GM13977 (cell line): ENCODE results near the gene CAMK1D.

Experiments
- DNase-seq: peaks from one replicate; pipeline ENCODE4 v3.0.0; 2012; ENCODE audit warnings: low spot score
- CTCF ChIP-seq: IDR thresholded peaks from 2 replicates; pipeline ENCODE4 v1.5.1; 2012; ENCODE audit warnings: mild to moderate bottlenecking, control low read depth; ENCODE audit not compliant: insufficient read depth; ENCODE audit errors: extremely low read depth, missing control alignments
- in situ Hi-C: fragments of 300-500 bp; cut with MboI; formaldehyde crosslinking; loops from one replicate; pipeline ENCODE4 v1.12.0; 2022; ENCODE audit warnings: low sequenced_read_pairs, low pct_unique_long_range_greater_than_20kb, mixed read lengths, inconsistent platforms; ENCODE audit not compliant: unreplicated experiment

The CAMK1D gene

GRCh38 chr10:12797471-12798262 is 448.3 kb downstream of the CAMK1D start:
- DNase-seq: no peak
- TF ChIP-seq CTCF: no peak
- in situ Hi-C loops: no loop called here

GRCh38 chr10:12799144-12799543 is 449.8 kb downstream of the CAMK1D start:
- no peak for TF ChIP-seq CTCF
- in situ Hi-C loops: no loop called here
- DNase-seq: no peak

GRCh38 chr10:12799714-12800113 is 450.4 kb downstream of the CAMK1D start:
- DNase-seq: no peak
- no peak for TF ChIP-seq CTCF
- in situ Hi-C loops: no loop called here

- TF ChIP-seq CTCF: no peak
- in situ Hi-C loops: no loop called here
- DNase-seq: no peak
Observed at GRCh38 chr10:12800302-12800701, 451.0 kb downstream of the CAMK1D start.

- TF ChIP-seq CTCF: no peak
- in situ Hi-C loops: no loop called here
- no peak for DNase-seq
Observed at GRCh38 chr10:12801214-12802087, 452.1 kb downstream of the CAMK1D start.

GRCh38 chr10:12803776-12804175 is 454.4 kb downstream of the CAMK1D start:
- in situ Hi-C loops: no loop called here
- no peak for DNase-seq
- TF ChIP-seq CTCF: no peak
